OCI-LY7 (cell line): ENCODE data around the gene AGPAT2. TPM values are rescaled to one million over a fixed set of nuclear protein-coding genes. Genes with fewer than 3 reads are reported as not detected.

ENCODE experiments used
- BruUV-seq: library from RNA; stranded (reverse); fragments of 400-500 nt; replicated peaks from 2 replicates; lab custom pipeline; 2021; lab: Mats Ljungman, UMichigan
- CTCF ChIA-PET: fragments of 300-600 bp; sonication (Branson Sonifier 250); formaldehyde crosslinking; loops from one replicate; lab custom pipeline; 2022; ENCODE audit warnings: antibody characterized with exemption; ENCODE audit not compliant: unreplicated experiment; lab: Charles Lee
- POLR2A ChIA-PET: fragments of 300-600 bp; sonication (Branson Sonifier 250); formaldehyde crosslinking; loops from one replicate; lab custom pipeline; 2022; ENCODE audit warnings: antibody characterized with exemption; lab: Charles Lee
- DNase-seq: peaks from one replicate; pipeline ENCODE4 v3.0.0-alpha.2; 2015; ENCODE audit warnings: low spot score
- H2AFZ ChIP-seq: fragments of 200-600 bp; sonication (generic), shearing (Covaris generic); 2 replicates; pipeline ENCODE4 v1.6.1; 2014; ENCODE audit warnings: mild to moderate bottlenecking, antibody characterized with exemption, low read length, moderate library complexity
- H3K27ac ChIP-seq: fragments of 200-600 bp; sonication (generic); 2 replicates; pipeline ENCODE4 v1.5.1; 2014; ENCODE audit warnings: mixed run types, low read depth, mild to moderate bottlenecking, moderate library complexity, low read length, inconsistent platforms; ENCODE audit not compliant: poor library complexity, severe bottlenecking
- H3K36me3 ChIP-seq: fragments of 200-600 bp; sonication (generic); 2 replicates; pipeline ENCODE4 v1.6.1; 2014; ENCODE audit warnings: mild to moderate bottlenecking, antibody characterized with exemption, low read length, moderate library complexity, mixed read lengths; ENCODE audit not compliant: insufficient read depth
- H3K4me1 ChIP-seq: fragments of 200-600 bp; sonication (generic); 2 replicates; pipeline ENCODE4 v1.5.1; 2014; ENCODE audit warnings: mild to moderate bottlenecking, low read length; ENCODE audit not compliant: insufficient read depth, poor library complexity, severe bottlenecking
- H3K4me2 ChIP-seq: fragments of 200-600 bp; sonication (generic); 2 replicates; pipeline ENCODE4 v1.6.1; 2014; ENCODE audit warnings: mild to moderate bottlenecking, low read length
- H3K4me3 ChIP-seq: fragments of 200-600 bp; sonication (generic); 2 replicates; pipeline ENCODE4 v1.5.1; 2014; ENCODE audit warnings: mild to moderate bottlenecking, low read depth, low read length; ENCODE audit not compliant: poor library complexity, severe bottlenecking
- H3K79me2 ChIP-seq: fragments of 200-600 bp; sonication (generic); 2 replicates; pipeline ENCODE4 v1.6.1; 2016; ENCODE audit warnings: low read depth, mild to moderate bottlenecking, low read length, moderate library complexity, mixed read lengths; ENCODE audit not compliant: insufficient read depth
- H3K9me2 ChIP-seq: fragments of 200-600 bp; sonication (generic); 2 replicates; pipeline ENCODE4 v1.6.1; 2016; ENCODE audit warnings: mild to moderate bottlenecking, low read length, mixed read lengths; ENCODE audit not compliant: insufficient read depth
- H3K9me3 ChIP-seq: fragments of 200-600 bp; sonication (generic); 2 replicates; pipeline ENCODE4 v1.6.1; 2014; ENCODE audit warnings: mild to moderate bottlenecking, mixed run types, low read length, mixed read lengths
- H4K20me1 ChIP-seq: fragments of 200-600 bp; sonication (generic); 2 replicates; pipeline ENCODE4 v1.6.1; 2014; ENCODE audit warnings: mild to moderate bottlenecking, antibody characterized with exemption, low read length, moderate library complexity, mixed read lengths; ENCODE audit not compliant: insufficient read depth
- EZH2phosphoT487 ChIP-seq: fragments of 200-600 bp; sonication (generic); IDR thresholded peaks from 2 replicates; pipeline ENCODE4 v1.6.1; 2018; ENCODE audit warnings: low read depth, borderline replicate concordance, mild to moderate bottlenecking, mixed run types, antibody characterized with exemption, low read length, moderate library complexity, mixed read lengths
- intact Hi-C: fragments of 100-400 bp; cut with micrococcal nuclease; formaldehyde crosslinking; loops from one replicate; pipeline ENCODE4 v1.10.0; 2022; ENCODE audit not compliant: unreplicated experiment
- total RNA-seq, 2 experiments: library from RNA; depleted of rRNA in 1 of 2; stranded (reverse); fragments of >200 nt in 1 of 2; shearing (Covaris generic) in 1 of 2; gene quantifications; 2 replicates each; pipeline ENCODE4 v1.2.3, GENCODE V29; 2014 to 2022
- TF ChIP-seq, protein P1 (sequence below): fragments of 200-600 bp; sonication (generic); conservative IDR thresholded peaks from 2 replicates; pipeline ENCODE4 v1.5.1; 2014; ENCODE audit warnings: mild to moderate bottlenecking, antibody characterized with exemption, low read length, moderate library complexity, mixed read lengths

Gene AGPAT2
- total RNA-seq, 2 experiments from 2014 or later, result 18.3 to 20.8 TPM

DNA sequence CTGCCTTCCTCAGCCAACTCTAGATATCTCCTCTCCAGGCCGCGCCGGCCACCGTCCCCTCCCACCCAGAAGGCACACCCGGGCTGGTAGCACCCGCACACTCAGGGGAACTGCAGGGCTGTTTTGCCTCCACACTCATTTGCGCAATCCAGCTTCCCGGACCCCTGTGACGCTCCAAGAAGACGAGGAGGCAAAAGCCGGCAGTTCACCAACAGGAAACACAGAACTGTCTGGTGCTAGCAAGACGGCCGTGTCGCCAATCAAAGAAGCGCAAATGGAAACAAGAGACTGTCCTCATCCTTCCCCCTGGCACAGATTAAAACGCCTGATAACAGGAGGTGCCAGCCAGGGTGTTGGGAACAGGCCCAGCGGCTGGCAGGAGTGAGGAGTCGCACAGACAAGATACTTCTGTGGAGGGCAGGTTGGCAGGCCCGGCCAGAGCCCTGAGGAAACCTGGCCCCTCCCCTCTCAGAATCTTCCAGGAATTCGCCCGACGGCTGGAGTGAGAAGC lies 7.8 kb downstream of the AGPAT2 start:
- POLR2A ChIA-PET, result no interaction called here
- CTCF ChIA-PET, result no interaction called here

GRCh38 chr9:136678624-136679023 lies 8.6 kb downstream of the AGPAT2 start:
- no peaks in the 10 kb centered on the region for H3K36me3 ChIP-seq
- TF ChIP-seq, protein P1, sequence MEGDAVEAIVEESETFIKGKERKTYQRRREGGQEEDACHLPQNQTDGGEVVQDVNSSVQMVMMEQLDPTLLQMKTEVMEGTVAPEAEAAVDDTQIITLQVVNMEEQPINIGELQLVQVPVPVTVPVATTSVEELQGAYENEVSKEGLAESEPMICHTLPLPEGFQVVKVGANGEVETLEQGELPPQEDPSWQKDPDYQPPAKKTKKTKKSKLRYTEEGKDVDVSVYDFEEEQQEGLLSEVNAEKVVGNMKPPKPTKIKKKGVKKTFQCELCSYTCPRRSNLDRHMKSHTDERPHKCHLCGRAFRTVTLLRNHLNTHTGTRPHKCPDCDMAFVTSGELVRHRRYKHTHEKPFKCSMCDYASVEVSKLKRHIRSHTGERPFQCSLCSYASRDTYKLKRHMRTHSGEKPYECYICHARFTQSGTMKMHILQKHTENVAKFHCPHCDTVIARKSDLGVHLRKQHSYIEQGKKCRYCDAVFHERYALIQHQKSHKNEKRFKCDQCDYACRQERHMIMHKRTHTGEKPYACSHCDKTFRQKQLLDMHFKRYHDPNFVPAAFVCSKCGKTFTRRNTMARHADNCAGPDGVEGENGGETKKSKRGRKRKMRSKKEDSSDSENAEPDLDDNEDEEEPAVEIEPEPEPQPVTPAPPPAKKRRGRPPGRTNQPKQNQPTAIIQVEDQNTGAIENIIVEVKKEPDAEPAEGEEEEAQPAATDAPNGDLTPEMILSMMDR, result no peak
- no peak for TF ChIP-seq EZH2phosphoT487
- no peak overlapping the region for H3K4me3 ChIP-seq
- H4K20me1 ChIP-seq, result no peaks in the 10 kb centered on the region; the same call in 1 of the 2 replicates
- no peaks in the 10 kb centered on the region for H3K4me1 ChIP-seq
- no peak overlapping the region for H3K27ac ChIP-seq
- no peak for DNase-seq
- no peaks in the 10 kb centered on the region for H3K9me2 ChIP-seq
- H3K79me2 ChIP-seq, result no peaks in the 10 kb centered on the region
- no peak overlapping the region for H3K4me2 ChIP-seq
- POLR2A ChIA-PET, result no interaction called here
- H3K9me3 ChIP-seq, result no peaks in the 10 kb centered on the region
- CTCF ChIA-PET, result no interaction called here
- no peak overlapping the region for H2AFZ ChIP-seq
- BruUV-seq, result no TSS peak
- intact Hi-C loops, result no loop called here

More for the DNA sequence above, 7.8 kb downstream of the AGPAT2 start:
- no peaks in the 10 kb centered on the region; the same call in 1 of the 2 replicates for H4K20me1 ChIP-seq
- H3K9me3 ChIP-seq, result no peaks in the 10 kb centered on the region
- H3K9me2 ChIP-seq, result no peaks in the 10 kb centered on the region
- H3K4me2 ChIP-seq, result no peak overlapping the region
- DNase-seq, result no peak
- no peaks in the 10 kb centered on the region for H3K4me1 ChIP-seq
- no peak overlapping the region for H2AFZ ChIP-seq
- H3K79me2 ChIP-seq, result no peaks in the 10 kb centered on the region
- H3K27ac ChIP-seq, result no peak overlapping the region
- H3K4me3 ChIP-seq, result no peak overlapping the region
- TF ChIP-seq, protein P1, result no peak
- TF ChIP-seq EZH2phosphoT487, result no peak
- no TSS peak for BruUV-seq
- intact Hi-C loops, result no loop called here
- H3K36me3 ChIP-seq, result no peaks in the 10 kb centered on the region

- DNase-seq, result no peak
- H3K4me1 ChIP-seq, result no peaks in the 10 kb centered on the region
- H3K9me3 ChIP-seq, result no peaks in the 10 kb centered on the region
- H3K79me2 ChIP-seq, result no peaks in the 10 kb centered on the region
- no peak overlapping the region for H3K4me2 ChIP-seq
- H4K20me1 ChIP-seq, result no peaks in the 10 kb centered on the region; the same call in 1 of the 2 replicates
- ChIA-PET CTCF (no interaction called here), POLR2A (no interaction called here)
- H3K36me3 ChIP-seq, result no peaks in the 10 kb centered on the region
- no peaks in the 10 kb centered on the region for H3K9me2 ChIP-seq
- no TSS peak for BruUV-seq
- no peak overlapping the region for H3K27ac ChIP-seq
- no peak for TF ChIP-seq EZH2phosphoT487
- TF ChIP-seq, protein P1, result no peak
- no peak overlapping the region for H3K4me3 ChIP-seq
- intact Hi-C loops, result no loop called here
- H2AFZ ChIP-seq, result no peak overlapping the region
Observed at GRCh38 chr9:136678034-136678433, 9.2 kb downstream of the AGPAT2 start.
